Activated T-helper 9 cell treated with anti-CD3 and anti-CD28 coated beads, Interleukin-2, amount 50 U/mL, for 16 hours (primary cell): ENCODE data around the gene UMODL1.
A peak's percentile ranks its signal among the peaks of the same experiment; 100 is the strongest.

Experiments
- DNase-seq: peaks from one replicate; pipeline ENCODE4 v3.0.0-alpha.2; 2020; ENCODE audit warnings: low read depth

Gene UMODL1

GRCh38 chr21:42151148-42151947 is 80.2 kb downstream of the UMODL1 start:
- DNase-seq: no peak

DNA sequence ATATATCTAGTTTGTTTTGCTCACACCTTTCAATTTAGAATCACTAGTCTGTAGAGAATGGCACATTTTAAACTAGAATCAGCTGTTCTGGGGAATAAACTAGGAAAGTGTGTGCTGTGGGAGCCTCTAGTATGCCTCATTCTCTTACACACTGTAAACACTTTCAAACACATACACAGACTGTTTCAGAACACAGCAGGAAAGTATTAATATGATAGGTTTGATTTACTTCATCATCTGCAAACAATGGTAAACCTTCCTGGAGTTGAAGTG is 80.8 kb downstream of the UMODL1 start:
- DNase-seq: no peak

DNA sequence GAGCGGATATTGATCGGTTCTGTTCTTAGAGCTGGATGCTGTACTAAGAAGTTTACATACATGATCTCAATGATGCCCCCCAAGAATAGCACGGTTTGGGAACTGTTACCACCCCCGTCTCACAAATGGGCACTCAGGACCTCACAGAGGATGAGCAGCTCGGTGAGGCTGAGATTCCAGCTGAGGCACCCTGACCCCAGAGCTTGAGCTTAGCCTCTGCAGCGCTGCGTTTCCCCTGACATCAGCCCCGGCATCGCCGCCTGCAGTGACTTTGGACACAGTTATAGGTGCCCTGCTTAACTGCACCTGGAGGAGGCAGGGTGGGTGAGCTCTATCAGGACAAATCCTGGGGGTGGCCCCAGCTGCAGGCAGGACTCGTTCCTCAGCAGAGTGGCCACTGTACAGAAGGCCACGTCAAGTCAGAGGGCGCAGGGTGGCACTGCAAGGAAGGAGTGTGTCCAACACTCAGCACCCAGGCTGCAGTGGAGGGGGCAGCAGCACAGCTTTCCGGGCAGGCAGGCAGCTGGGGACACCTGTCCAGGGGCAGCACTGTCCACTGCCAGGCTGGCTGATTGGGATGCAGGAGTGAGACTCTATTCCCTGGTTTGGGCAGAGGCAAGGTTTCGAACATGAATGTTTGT is 82.0 kb downstream of the UMODL1 start:
- DNase-seq: no peak

- DNase-seq: no peak
Observed at GRCh38 chr21:42153746-42154145, 82.6 kb downstream of the UMODL1 start.

GRCh38 chr21:42154237-42155044 is 83.3 kb downstream of the UMODL1 start:
- no peak for DNase-seq

- DNase-seq: no peak
Observed at GRCh38 chr21:42155045-42155855, 84.1 kb downstream of the UMODL1 start.

GRCh38 chr21:42156690-42157605 is 85.8 kb downstream of the UMODL1 start:
- DNase-seq: no peak

DNA sequence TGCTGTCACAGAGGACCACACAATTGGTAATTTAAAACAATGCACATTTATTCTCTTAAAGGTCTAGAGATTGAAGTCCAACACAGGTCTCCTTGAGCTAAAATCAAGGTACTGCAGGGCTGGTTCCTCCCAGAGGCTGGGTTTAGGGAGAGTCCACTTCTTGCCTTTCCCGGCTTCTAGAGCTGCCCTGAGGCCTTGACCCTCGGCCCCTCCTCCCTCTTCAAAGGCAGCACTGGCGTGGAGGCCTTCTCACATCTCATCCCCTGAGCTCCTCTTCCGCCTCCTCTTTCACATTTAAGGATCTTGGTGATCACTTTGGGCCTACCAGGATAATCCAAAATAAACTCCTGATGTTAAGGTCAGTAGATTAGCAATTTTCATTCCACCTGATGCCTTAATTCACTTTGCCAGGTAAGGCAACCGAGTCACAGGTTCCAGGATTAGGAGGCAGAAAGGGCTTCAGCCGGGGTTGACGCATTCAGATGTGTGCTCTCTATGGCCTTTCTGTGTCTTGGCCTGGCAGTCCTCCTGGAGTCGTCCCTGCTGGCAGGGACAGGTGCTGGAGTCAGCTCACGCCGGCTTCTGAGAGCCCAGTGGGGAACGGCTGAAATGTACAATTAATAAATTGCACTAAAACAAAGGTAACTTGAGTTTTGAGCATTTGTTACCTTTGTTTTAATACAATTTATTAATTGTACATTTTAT is 86.6 kb downstream of the UMODL1 start:
- DNase-seq: no peak

GRCh38 chr21:42158846-42159245 is 87.7 kb downstream of the UMODL1 start:
- DNase-seq: no peak

- DNase-seq: no peak
Observed at GRCh38 chr21:42159560-42160110, 88.5 kb downstream of the UMODL1 start.

GRCh38 chr21:42160111-42160721 is 89.1 kb downstream of the UMODL1 start:
- DNase-seq: no peak

GRCh38 chr21:42160765-42161164 is 89.6 kb downstream of the UMODL1 start:
- no peak for DNase-seq

DNA sequence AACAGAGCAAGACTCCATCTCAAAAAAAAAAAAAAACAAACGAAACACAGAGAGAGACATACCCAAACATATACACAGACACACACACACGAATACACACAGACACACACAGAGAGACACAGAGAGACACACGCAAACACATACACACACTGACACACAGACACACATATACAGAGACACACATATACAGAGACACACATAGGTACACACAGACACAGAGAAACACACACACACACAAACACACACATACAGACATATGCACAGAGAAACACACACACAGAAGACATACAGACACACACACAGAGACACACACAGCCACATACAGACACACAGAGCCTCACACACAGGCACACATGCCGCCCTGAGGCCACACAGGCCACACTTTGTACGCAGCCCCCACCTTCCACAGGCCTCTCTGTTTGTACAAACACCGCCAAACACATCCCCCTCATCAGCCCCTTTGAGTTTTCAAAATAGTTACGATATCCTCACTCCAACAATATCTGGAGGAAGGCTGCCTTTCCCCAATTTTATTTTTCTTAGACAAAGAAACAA is 90.4 kb downstream of the UMODL1 start:
- no peak for DNase-seq

DNA sequence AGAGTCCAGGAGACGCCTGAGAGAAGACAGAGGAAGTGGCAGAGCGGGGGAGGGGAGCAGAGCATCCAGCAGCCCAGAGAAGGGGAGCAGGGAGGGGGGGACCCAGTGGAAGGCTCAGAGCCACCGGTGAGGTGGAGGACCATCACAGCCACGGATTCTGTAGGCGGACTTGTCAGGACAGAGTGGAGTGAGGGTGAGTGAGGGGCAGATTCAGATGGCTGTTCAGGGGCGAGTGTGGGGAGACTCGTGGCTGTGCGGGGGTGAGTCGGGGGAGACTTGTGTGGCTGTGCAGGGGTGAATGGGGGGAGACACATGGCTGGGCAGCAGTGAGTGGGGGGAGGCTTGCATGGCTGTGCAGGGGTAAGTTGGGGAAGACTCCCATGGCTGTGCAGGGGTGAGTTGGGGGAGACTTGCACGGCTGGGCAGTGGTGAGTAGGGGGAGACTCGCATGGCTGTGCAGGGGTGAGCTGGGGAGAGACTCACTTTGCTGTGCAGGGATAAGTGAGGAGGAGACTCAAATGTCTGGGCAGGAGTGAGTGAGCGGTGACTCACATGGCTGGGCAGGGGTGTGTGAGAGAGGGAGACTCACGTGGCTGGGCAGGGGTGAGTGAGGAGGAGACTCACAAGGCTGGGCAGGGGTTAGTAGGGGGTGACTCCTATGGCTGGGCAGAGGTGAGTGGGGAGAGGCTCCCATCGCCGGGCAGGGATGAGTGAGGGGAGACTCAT is 91.0 kb downstream of the UMODL1 start:
- DNase-seq: no peak

GRCh38 chr21:42162831-42163510 is 91.9 kb downstream of the UMODL1 start:
- no peak for DNase-seq

GRCh38 chr21:42163511-42163863 is 92.4 kb downstream of the UMODL1 start:
- no peak for DNase-seq

DNA sequence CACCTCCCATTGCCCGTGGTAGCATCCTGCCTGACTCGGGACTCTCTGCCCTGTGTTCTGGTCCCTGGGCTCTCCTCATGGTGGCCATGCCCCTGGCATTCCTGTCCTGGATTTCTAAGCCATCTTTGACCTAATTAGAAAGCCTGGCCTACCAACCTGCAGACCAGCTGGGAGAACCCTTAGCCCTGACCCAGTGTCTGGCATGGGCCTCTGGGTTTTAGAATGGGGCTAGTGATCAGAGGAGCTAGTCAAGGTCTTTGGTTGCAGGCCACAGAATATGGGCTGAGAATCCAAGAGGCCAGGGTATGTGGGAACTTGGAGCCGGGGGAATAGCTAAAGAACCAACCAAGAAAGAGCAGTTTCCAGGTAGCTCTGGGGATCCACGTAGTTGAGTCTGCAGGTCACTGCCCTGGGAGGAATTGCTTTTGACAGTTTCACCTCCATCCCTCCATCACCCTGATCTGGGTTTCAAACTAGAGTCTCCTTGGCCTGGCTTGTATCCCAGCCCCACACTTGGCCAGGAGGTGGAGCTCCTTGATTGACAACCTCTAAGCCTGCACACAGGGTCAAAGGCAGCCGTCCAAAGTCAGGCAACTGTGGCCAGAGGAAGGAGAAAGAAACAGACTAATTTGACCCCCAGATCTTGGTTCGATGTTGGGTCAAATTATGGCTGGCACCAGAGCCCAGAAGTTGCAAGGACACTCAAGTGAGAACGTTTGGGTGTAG is 93.1 kb downstream of the UMODL1 start:
- peak; percentile 28 for DNase-seq

- DNase-seq: no peak
Observed at GRCh38 chr21:42164818-42165217, 93.7 kb downstream of the UMODL1 start.
